Measurements from ENCODE around the gene ZIC3.
"Not testable (repeated sequence)": the region's sequence is repeated elsewhere in the genome, so short reads cannot be mapped to it uniquely, and the experiment has no call there.

Gene ZIC3

GRCh38 chrX:137565921-137566745 lies at the start of gene ZIC3:
TSS of gene ZIC3 (plus strand) at chrX:137566127. CDS start at chrX:137566692, 565 bp downstream.
- DNase-seq (ENCODE audit: low spot score) = peak; percentile 44

GRCh38 chrX:137519459-137519858 lies 46.5 kb upstream of the ZIC3 start:
- no peak for DNase-seq (ENCODE audit: low spot score)

GRCh38 chrX:137545711-137546651 lies 19.9 kb upstream of the ZIC3 start:
- no peak for DNase-seq (ENCODE audit: low spot score)

GRCh38 chrX:137547291-137547690 lies 18.6 kb upstream of the ZIC3 start:
- DNase-seq (ENCODE audit: low spot score) = no peak

GRCh38 chrX:137548261-137548660 lies 17.7 kb upstream of the ZIC3 start:
- no peak for DNase-seq (ENCODE audit: low spot score)

GRCh38 chrX:137549073-137549472 lies 16.9 kb upstream of the ZIC3 start:
- DNase-seq (ENCODE audit: low spot score) = no peak

- DNase-seq (ENCODE audit: low spot score) = no peak
Observed at GRCh38 chrX:137549851-137550664, 15.9 kb upstream of the ZIC3 start.

GRCh38 chrX:137550665-137551261 lies 15.2 kb upstream of the ZIC3 start:
- DNase-seq (ENCODE audit: low spot score) = no peak

- DNase-seq (ENCODE audit: low spot score) = not testable (repeated sequence)
Observed at GRCh38 chrX:137552098-137552497, 13.8 kb upstream of the ZIC3 start.

- no peak for DNase-seq (ENCODE audit: low spot score)
Observed at GRCh38 chrX:137562096-137562495, 3.8 kb upstream of the ZIC3 start.

GRCh38 chrX:137563681-137564651 lies 2.0 kb upstream of the ZIC3 start:
- DNase-seq (ENCODE audit: low spot score) = no peak

- DNase-seq (ENCODE audit: low spot score) = no peak
Observed at GRCh38 chrX:137565318-137565904, 516 bp upstream of the ZIC3 start.

- DNase-seq (ENCODE audit: low spot score) = no peak
Observed at GRCh38 chrX:137566746-137567679, 1.1 kb downstream of the ZIC3 start.

- no peak for DNase-seq (ENCODE audit: low spot score)
Observed at GRCh38 chrX:137567682-137568232, 1.8 kb downstream of the ZIC3 start.

GRCh38 chrX:137568741-137569469 lies 3.0 kb downstream of the ZIC3 start:
- no peak for DNase-seq (ENCODE audit: low spot score)

- no peak for DNase-seq (ENCODE audit: low spot score)
Observed at GRCh38 chrX:137569470-137569891, 3.6 kb downstream of the ZIC3 start.

GRCh38 chrX:137573324-137574101 lies 7.6 kb downstream of the ZIC3 start:
- DNase-seq (ENCODE audit: low spot score) = no peak
